MM.1S (cell line): ENCODE measurements around the gene NRIP3.

ENCODE experiments used
- EZH2 ChIP-seq: fragments of 300-600 bp; sonication (generic); optimal IDR thresholded peaks from 2 replicates; pipeline ENCODE3; 2017; ENCODE audit warnings: low read depth, mild to moderate bottlenecking, antibody characterized with exemption, low read length, mixed read lengths
- EZH2phosphoT487 ChIP-seq: fragments of 300-600 bp; sonication (generic); IDR thresholded peaks from 2 replicates; pipeline ENCODE4 v1.6.1; 2018; ENCODE audit warnings: antibody characterized with exemption, low read length
- TF ChIP-seq, protein P1 (sequence below): fragments of 300-600 bp; sonication (generic); IDR thresholded peaks from 2 replicates; pipeline ENCODE4 v1.5.1; 2016; ENCODE audit warnings: antibody characterized with exemption, low read length, mixed read lengths

DNA sequence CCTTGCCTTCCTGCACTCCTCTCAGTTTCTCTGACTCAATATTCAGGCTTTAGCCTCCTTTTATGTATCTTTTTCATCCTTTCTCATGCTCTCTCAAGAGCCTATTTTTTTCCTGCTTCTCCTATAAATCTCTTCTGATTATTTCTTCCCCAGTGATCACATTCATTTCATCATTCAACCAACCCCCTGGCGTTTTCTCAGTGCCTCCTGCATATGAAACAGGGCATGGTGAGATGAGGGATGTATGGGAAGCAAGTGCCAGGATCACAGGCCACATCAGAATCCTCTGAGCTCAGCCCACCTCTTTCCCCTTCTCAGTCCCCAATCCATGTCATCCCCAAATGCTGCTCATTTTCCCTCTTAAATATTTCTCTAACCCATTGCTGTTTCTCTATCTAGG, 38.7 kb upstream of the NRIP3 start:
- TF ChIP-seq, protein P1, sequence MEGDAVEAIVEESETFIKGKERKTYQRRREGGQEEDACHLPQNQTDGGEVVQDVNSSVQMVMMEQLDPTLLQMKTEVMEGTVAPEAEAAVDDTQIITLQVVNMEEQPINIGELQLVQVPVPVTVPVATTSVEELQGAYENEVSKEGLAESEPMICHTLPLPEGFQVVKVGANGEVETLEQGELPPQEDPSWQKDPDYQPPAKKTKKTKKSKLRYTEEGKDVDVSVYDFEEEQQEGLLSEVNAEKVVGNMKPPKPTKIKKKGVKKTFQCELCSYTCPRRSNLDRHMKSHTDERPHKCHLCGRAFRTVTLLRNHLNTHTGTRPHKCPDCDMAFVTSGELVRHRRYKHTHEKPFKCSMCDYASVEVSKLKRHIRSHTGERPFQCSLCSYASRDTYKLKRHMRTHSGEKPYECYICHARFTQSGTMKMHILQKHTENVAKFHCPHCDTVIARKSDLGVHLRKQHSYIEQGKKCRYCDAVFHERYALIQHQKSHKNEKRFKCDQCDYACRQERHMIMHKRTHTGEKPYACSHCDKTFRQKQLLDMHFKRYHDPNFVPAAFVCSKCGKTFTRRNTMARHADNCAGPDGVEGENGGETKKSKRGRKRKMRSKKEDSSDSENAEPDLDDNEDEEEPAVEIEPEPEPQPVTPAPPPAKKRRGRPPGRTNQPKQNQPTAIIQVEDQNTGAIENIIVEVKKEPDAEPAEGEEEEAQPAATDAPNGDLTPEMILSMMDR = no peak
- TF ChIP-seq EZH2 (no peak), EZH2phosphoT487 (no peak)
